Stimulated activated CD8-positive, alpha-beta memory T cell treated with anti-CD3 and anti-CD28 coated beads, Interleukin-12 subunit alpha, Interleukin-12 subunit beta, amount 100 ng/mL, for 24 hours (primary cell): ENCODE data around the gene CYTH2.

ENCODE experiments used
- DNase-seq: peaks from one replicate; pipeline ENCODE4 v3.0.0-alpha.2; 2020; ENCODE audit errors: extremely low read depth

CYTH2 gene

GRCh38 chr19:48452289-48453190 is 16.6 kb upstream of the CYTH2 start:
- no peak for DNase-seq

GRCh38 chr19:48454150-48454730 is 14.9 kb upstream of the CYTH2 start:
- no peak for DNase-seq

GRCh38 chr19:48455171-48455907 is 13.8 kb upstream of the CYTH2 start, which contains the start of gene KCNJ14:
TSS of gene KCNJ14 (plus strand) at chr19:48455574. CDS start at chr19:48461725, 6,151 bp downstream.
- DNase-seq, result no peak

- no peak for DNase-seq
Measured at GRCh38 chr19:48455908-48456562, 13.1 kb upstream of the CYTH2 start.

- DNase-seq, result no peak
Measured at GRCh38 chr19:48456864-48457263, 12.3 kb upstream of the CYTH2 start.

GRCh38 chr19:48458016-48458415 is 11.2 kb upstream of the CYTH2 start:
- DNase-seq, result no peak

- no peak for DNase-seq
Measured at GRCh38 chr19:48461651-48461981, 7.6 kb upstream of the CYTH2 start.

- DNase-seq, result no peak
Measured at GRCh38 chr19:48461982-48462655, 7.0 kb upstream of the CYTH2 start.

- no peak for DNase-seq
Measured at GRCh38 chr19:48465215-48465614, 4.0 kb upstream of the CYTH2 start.

- DNase-seq, result no peak
Measured at GRCh38 chr19:48466561-48467325, 2.4 kb upstream of the CYTH2 start.

- DNase-seq, result peak; percentile 99
Measured at GRCh38 chr19:48468772-48469288, 339 bp upstream of the CYTH2 start.

- no peak for DNase-seq
Measured at GRCh38 chr19:48469934-48470680, 938 bp downstream of the CYTH2 start.

GRCh38 chr19:48470856-48471255 is 1.7 kb downstream of the CYTH2 start:
- no peak for DNase-seq

- DNase-seq, result no peak
Measured at GRCh38 chr19:48471836-48472235, 2.7 kb downstream of the CYTH2 start.

GRCh38 chr19:48473161-48473966 is 4.2 kb downstream of the CYTH2 start:
- no peak for DNase-seq

- DNase-seq, result no peak
Measured at GRCh38 chr19:48474084-48474592, 5.0 kb downstream of the CYTH2 start.

- no peak for DNase-seq
Measured at GRCh38 chr19:48475369-48476068, 6.3 kb downstream of the CYTH2 start.

GRCh38 chr19:48476176-48476575 is 7.0 kb downstream of the CYTH2 start:
- DNase-seq, result no peak
